HG02571 (cell line): Measurements from ENCODE around the gene MTRF1L.

ENCODE experiments used
- ATAC-seq: cut with Tn5 transposase; IDR thresholded peaks from one replicate; pipeline ENCODE4 v1.9.1; 2021; ENCODE audit warnings: mild to moderate bottlenecking, moderate library complexity; ENCODE audit not compliant: unreplicated experiment

The MTRF1L gene, protein sequence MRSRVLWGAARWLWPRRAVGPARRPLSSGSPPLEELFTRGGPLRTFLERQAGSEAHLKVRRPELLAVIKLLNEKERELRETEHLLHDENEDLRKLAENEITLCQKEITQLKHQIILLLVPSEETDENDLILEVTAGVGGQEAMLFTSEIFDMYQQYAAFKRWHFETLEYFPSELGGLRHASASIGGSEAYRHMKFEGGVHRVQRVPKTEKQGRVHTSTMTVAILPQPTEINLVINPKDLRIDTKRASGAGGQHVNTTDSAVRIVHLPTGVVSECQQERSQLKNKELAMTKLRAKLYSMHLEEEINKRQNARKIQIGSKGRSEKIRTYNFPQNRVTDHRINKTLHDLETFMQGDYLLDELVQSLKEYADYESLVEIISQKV

DNA sequence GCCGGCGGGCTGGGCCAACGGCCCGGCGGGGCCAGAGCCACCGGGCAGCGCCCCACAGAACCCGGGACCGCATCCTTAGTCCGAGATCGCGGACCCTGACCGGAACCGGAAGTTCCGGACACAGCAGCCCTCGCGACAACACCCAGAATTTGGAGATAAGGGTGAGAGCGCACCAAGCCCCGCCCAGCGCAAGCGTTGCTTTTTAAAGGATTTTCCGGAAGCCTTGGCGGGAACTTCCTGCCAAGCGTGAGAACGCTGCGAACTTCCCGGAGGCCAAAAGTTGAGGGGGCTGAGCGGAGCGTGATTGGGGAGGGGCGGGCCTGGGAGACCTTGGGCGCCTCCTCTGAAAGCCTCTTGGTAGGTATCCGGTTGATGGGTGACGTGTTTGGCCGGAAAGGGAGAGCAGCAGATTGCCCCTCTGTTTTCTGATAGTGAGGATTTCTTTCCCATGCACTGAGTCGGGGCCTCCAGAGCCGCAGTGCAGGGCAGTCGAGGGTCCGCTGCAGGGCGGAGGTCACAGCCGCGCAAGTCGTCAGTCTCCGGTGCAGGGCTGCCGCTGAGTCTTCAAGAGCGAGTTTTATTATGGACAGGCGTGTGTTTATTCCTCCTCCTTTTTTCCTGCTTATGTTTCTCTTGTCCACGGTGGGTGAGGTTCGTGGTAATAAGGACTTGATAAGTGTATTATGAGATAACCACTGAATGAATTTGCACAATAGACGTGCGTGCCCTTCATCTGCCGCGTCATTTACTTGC, at the start of gene MTRF1L:
MTRF1L (minus strand) TSS at position 97 of the 753 bp plus-strand sequence; CDS start at position 73, 24 bp downstream.
- ATAC-seq = peak; percentile 97

DNA sequence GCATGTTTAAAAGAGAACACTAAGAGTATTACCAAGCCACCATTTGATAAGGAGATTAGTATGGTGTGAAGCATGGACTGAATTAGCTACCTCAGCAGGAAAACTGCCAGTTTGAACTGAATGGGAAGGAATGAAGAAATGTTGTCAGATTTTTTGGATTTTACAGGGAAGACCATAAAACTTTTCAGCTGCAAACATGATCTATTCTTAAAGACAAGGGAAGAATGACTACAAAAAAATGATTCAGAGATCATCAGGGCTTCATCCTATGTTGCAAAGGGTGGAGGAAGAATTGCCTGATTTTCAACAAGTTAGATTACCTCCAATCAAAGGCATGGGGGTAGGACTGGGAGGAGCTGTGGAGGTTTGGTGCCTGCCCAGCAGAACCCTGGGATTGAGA, 49.3 kb upstream of the MTRF1L start:
- ATAC-seq = no peak

DNA sequence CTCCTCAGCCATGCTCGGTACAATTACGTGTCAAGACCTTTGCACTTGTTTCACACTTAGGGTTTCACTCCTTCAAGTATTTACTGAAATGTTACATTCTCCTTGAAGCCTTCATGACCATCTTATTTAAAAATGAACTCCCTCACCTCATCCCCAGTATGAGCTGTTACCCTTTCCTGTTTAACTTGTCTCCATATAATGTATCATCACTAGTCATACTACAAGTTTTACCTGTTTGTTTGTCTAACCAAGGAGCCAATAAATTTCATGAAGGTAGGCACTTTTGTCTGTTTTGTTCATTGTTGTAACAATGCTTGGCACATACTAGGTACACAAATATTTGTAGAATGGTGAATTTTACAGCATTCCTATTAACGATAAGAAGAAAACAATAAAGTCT, 46.1 kb upstream of the MTRF1L start:
- ATAC-seq = no peak

DNA sequence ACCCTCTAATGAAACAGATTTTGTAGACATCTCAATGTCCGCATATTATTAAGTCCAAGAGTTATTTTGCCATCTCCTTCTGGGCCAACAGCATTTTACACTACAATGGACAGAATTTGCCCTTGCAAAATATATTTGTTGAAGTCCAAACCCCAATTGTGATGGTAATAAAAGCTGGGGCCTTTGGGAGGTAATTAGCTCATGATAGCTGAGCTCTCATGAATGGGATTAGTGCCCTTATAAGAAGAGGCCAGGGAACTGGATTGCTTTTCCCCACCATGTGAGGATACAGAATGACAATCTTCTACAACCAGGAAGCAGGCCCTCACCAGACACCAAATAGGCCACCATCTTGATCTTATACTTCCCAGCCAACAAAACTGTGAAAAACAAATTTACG, 44.9 kb upstream of the MTRF1L start:
- ATAC-seq = no peak

DNA sequence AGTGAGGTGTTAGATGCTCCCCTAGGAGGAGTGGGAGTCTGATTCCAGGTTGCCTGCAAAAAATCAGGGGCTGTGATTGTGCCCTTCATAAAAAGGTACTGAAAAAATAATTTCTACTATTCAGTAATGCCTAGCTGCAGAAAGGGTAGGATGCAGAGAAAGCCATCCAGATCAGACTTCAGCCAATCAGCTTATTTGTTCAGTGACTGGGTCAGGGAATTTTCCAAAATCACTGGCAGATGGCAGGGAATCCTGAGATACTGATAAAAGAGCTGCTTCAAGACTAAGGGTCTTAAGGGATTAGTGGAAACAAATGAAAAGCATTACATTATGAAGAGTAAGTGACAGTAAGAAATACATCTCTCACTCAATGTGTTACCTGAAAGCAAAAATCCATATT, 42.8 kb upstream of the MTRF1L start:
- ATAC-seq = no peak

DNA sequence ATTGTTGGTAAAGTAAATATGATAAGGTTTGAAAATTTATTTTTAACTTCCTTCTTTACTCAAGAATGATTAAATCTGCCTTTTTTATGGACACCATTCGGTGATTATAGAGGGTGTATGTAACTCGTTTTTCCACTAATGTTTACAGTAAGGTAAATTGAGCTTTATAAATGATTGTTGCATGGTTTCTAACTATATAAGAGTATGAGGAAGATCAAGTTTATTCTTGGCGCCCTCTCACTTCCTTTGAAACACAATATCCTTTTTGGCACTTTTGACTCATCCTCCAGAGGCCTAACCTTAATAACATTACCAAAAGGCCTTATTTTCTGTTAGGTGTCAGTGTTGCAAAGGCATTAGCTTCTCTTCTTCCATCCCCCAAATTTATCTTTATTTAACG, 41.8 kb upstream of the MTRF1L start:
- ATAC-seq = no peak

DNA sequence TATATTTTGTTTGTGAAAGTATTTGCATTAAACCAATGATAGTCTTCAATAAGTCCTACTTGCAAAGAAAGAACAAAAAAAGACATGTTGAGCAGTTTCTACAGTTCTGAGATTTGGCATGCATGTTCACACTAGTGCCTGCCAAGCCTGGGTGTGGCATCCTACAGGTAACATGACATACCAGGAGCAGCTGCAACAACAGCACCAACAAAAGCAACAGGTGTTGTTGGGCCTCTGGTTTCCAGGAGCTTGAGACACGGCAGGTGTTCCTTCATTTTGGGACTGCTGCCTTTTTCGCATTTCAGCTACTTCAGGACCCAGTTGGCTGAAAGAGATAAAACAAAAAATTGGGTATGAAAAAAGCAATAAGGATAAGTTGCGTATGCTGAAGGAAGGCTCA, 41.2 kb upstream of the MTRF1L start:
- ATAC-seq = no peak

DNA sequence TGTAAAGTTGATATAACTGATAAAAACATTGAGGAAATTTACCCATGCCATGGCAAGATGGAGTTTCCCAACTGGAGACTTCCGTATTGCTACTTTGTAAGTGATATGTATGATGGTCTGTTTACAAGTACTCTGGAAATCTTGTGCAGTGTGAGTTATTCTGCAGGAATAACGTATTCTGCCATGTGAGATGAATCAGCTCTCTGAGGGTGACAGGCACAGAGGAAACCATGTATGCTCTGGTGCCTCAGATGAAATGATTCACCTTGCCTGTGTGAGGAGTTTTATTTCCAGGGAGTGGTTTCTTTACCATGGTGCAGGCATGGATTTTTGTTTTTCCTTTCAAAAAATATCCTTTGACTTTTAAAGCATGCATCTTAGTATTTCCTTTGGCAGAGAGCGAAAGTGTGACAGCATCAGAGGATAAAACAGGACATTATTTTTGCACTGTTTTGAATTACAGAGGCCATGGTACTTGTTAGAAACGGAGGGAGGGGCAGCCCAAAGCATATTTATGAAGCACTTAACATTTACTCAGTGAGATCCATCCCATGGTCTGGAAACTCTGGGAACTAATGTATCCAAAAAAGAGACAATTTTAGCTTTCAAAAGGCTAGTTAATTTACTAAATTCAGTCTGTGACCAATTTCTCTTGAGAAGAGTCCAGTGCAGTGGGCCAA, 36.0 kb upstream of the MTRF1L start:
- no peak for ATAC-seq

DNA sequence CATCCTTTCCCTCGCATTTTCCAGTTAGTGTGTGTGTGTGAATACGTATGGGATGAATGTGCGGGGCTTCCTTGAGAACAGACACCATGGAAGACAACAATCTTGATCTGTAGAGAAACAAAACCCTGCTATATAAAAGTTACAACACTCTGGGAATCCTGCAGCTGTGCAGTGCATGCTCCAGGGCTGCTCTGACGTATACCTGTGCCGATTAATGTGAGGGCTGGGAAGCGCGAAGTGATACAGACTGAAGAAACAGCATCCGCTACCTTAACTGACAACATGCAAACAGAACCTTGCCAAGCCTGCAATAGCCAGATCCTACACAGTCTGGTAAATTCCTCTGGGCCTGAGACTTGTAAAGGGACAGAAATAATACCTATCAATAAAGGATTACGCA, 31.6 kb upstream of the MTRF1L start:
- ATAC-seq = no peak

DNA sequence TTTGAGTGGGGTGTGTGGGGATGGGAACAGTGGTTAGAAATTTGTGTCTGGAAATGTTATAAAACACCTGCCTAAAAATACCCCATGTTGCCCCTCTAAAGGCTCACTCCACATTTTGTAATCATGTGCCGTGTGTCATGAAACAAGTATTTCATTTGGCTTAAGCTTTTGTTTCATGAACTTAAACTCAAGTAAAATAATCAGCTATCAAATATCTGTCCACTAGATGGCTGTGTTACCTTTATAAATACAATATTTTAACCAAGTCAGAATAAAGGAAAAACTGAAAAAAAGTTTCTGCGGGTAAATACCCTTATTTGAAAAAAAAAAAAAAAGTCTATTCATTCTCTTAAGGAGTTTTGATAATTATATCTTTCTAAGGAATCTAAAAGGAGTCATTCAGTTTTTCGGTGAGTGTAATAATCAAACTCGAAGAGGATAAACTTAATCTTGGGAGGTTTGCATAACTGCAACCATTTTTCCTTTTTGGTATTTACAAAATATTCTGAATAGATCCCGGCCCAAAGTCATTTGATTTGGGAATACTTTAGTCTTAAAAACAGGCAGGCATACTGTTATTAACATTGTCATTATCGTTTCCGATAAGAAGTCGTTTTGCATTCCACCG, 29.9 kb upstream of the MTRF1L start:
- no peak for ATAC-seq

DNA sequence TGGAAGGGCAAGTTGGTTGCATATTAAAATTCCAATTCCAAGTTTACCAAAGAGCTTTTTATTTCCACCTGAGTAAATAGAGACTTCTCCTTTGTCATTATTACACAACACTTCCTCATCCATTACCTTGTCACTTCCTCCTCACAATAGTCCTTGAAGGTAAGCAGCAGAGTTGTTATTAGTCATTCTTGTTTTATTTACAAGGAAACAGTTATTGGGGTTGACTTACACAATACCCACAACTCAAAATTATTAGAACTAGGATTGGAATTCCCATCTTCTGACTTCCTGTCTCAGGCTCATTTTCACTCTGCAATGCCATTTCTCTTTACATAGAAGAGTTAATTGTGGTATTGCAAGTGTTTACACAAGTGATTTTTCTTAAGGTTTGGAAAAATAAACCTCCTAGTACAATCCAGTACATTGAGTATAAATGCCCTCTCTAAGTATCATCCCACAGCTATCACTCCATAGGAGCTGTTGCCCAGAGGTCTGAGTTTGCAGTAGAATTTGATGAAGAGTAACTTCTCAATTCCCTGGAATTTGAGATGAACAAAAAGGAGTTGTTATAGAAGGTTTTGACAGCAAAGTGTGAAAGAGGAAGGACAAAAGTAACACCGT, 28.9 kb upstream of the MTRF1L start:
- no peak for ATAC-seq

DNA sequence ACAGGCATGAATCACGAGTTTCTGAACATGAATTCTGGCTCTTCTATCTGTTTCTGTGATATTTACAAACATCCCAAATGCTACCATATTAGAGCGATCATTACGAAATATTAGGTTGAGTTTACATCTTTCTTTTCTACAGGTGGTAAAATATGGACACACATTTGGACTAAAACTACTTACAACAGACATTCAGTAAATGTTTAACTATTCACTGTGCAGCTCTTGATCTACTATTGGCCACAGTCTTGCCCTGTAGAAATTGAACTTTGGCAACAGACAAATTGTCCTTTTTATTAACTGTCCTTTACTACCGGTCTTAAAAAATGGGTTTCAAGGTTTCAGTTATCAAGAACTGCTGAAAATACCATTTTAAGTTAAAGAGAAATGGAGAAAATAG, 26.5 kb upstream of the MTRF1L start:
- ATAC-seq = no peak

DNA sequence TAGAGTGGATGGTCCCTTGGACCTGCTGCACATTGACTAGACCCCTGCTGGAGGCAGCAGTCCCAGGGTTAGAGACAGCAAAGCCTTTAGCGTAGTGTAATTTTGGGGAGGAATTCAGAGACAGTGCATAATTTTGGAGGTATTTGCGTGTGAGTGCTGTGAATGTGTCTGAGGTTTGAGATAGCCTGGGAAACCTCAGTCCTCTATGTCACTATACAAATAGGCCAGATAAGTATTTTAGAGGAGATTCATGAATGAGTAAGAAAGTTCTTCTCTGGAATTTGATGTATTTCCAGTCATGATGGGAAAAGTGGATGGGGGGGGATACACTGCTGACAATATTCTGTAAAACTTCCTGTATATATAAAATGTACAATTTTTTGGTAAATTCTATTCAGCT, 25.8 kb upstream of the MTRF1L start:
- no peak for ATAC-seq

DNA sequence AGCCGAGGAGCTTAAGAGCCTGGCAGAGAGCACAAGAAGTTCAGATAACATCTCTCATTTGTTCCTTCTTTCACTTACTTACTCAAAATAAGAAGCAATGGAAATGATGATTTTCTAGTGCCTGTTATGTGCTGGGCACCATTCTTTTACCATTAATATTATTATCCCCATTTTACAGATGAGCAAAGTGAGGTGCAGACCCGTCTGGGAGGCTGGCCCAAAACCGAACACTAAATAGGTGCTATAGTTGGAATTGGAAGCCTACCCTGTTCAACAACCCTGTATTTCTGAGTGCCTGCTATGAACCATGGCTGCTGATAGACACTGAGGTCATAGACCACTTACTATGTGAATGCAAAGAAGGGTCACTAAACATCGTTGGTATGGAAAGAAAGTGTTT, 25.0 kb upstream of the MTRF1L start:
- no peak for ATAC-seq

DNA sequence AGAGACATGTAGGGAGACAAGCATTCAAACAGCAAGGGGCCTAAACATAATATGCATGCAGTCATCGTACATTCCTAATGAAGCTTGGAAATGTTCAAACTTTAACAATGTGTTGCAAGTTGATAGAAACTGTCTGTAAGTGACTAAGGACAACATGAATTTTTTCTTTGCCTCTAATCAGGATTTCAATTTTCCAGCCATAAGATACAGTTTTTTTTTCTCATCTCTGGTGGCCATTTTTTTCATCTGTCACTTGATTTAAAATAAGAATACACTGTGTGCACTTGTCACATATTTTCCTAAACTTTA, 22.2 kb upstream of the MTRF1L start:
- ATAC-seq = no peak

DNA sequence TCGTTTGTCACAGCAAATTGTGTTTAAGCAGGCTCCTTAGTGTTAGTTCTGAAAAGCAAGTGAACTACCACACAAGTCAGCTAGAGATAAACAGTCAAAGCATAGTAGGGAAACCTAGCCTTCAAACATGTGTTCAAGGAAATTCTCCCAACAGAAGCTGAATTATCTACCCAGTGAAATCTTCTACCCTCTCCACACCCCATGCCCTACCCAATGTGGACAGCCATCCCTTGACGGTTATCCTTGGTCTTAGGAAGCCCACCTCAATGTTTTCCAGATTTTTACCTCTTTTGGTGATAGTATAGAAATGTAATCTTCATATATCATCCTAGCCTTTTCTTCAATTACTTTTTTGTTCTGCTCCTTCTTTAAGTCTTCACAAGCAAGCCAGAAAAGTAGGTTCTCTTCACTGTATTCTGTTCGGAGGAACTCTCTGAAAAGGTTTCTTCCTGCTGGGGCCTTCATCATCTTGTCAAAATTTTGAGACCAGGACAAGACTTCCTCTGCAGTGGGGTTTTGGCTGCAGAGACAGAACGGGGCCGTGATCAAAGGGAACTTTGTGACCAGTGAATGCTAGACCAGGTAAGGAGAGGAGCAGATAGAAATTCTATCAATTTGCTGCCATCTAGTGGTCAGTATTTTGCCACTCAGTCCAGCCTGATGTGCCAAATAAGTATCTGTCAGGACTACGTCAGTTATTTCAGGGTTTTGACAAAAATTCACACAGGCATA, 21.6 kb upstream of the MTRF1L start:
- peak; percentile 99 for ATAC-seq

DNA sequence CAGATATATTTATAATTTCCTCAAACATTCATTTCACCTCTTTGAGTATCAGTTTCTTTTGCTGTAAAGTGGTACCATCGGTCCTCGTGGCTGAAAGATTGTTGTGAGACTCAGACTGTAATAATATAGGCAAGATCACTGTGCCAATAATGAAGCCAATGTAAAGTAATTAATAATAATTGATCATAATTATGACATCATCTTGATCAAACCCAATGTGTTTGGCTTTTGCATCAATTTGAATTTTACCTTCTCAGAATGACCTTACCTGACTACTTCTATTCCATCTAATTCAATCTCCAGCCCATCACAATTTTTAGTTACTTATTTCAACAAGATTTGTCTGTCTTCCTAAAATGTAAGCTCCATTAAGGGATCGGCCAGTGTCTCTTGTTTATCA, 15.8 kb upstream of the MTRF1L start:
- ATAC-seq = no peak

DNA sequence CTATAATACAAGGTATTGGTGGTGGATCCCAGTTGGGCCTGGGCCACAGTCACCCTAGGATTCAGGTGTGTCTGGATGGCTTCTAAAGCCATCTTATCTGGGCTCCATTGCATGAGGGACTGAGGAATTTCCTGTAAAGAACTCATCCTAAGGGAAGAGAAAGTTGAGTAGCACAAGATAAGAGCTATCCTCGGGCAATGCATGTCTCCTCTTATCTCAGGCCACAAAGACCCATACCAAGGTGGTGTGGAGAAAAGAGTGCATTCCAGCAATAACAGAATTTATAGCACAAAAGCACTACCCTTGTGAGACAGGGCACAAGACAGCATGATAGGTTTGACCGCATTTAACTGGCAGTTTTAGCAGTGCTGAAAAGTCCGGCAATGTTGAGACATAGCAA, 14.3 kb upstream of the MTRF1L start:
- no peak for ATAC-seq

DNA sequence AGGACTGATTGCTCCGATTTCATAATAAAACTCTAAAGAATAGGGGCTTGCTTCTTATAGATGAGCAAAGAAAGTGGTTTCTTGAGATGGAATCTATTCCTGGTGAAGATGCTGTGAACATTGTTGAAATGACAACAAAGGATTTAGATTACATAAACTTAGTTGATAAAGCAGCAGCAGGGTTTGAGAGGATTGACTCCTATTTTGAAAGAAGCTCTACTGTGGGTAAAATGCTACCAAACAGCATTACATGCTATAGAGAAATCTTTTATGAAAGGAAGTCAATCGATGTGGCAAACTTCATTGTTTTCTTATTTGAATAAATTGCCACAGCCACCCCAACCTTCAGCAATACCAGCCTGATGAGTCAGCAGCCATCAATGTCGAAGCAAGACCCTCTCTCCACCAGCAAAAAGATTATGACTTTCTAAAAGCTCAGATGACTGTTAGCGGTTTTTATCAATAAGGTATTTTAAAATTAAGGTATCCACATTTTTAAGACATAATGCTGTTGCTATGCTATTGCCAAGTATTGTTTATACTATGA, 12.7 kb upstream of the MTRF1L start:
- ATAC-seq = no peak

DNA sequence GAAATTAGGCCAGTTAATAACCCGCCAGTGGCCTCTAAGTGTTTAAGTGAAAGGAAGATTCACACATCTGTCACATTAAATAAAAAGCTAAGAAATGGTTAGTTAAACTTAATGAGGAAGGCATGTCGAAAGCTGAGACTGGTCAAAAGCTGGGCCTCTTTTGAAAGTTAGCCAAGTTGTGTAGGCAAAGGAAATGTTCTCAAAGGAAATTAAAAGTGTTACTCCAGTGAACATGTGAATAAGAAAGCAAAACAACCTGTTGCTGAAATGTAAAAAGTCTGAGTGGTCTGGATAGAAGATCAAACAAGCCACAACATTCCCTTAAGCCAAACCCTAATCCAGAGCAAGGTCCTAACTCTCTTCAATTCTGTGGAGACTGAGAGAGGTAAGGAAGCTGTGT, 10.9 kb upstream of the MTRF1L start:
- no peak for ATAC-seq
